Stimulated activated CD8-positive, alpha-beta memory T cell treated with anti-CD3 and anti-CD28 coated beads, Interleukin-7, amount 100 ng/mL, for 4 hours (primary cell): ENCODE measurements around the gene CHST11.

ENCODE experiments used
- DNase-seq, 2 donors: peaks; one replicate each; pipeline ENCODE4 v3.0.0-alpha.2; 2020; ENCODE audit warnings: low read depth in 2 of 2

CHST11 gene

GRCh38 chr12:104456417-104456949 is at the start of gene CHST11:
Gene CHST11, plus strand, starts transcription at chr12:104456948.
- DNase-seq, result peak; percentile 60 to 74

DNA sequence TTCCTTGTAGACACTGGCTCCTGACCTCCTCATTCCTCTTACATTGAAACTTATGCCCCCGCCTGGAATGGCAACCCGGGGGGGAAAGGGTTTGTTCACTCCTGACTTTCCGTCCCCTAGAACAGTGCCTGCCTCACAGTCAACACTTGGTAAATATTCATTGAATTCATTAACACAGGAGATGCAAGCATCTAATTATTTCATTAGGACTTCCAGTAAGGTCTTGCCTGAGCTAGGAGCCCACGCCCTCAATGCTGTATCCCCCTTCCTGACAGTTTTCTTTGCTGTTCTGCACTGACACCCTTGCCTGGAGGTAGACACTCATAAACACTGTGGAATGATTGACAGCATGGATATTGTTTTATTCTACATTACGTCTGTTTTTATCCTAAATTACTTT is 49.3 kb upstream of the CHST11 start:
- DNase-seq, result no peak

DNA sequence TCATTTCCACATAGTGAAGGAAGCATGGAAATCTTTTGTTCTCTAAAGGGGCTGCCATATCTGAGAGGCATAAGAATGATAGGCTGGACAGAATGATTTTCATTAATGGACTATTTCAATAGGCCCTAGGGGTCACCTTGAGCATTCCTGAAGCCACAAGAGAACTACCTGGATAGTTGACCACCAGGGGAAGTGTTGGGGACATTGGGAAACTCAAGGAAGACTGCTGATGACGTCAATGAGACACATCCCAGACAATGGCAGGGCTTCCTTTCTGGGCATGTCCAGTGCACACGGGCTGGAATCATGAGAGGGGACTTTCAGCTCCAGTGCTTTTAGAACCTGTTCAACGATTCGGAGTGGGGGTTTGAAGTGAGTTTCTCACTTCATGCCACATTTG is 48.8 kb upstream of the CHST11 start:
- DNase-seq, result no peak

DNA sequence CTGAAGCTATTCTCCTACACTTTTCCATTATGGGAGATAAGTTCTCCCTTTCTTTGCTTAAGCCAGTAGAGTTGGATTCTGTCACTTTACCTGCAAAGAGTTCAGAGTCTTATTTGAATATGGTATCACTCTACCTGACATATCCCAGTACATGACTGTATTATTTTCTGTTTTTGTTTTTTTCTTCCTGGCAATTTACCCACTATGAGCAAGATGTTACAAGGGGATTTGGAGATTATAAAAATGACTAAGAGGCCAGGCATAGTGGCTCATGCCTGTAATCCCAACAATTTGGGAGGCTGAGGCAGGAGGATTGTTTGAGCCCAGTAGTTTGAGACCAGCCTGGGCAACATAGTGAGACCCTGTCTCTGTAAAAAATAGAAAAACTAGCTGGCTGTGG is 46.4 kb upstream of the CHST11 start:
- DNase-seq, result no peak

DNA sequence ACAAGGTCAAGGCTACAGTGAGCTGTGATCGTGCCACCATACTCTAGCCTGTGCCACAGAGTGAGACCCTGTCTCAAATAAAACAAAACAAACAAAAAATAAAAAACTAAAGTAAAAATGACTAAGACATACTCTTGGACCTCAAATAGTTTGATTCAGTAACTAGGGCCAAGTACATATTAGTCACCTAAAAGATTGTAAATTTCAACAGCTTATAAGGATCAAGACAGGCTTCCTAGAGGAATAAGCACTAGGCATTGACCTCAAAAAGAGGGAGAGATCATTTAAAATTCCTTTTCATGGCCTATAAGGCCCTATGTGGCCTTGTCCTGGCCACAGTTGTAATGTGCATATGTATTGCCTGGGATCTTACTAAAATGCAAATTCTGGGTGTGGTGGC is 46.0 kb upstream of the CHST11 start:
- no peak for DNase-seq

DNA sequence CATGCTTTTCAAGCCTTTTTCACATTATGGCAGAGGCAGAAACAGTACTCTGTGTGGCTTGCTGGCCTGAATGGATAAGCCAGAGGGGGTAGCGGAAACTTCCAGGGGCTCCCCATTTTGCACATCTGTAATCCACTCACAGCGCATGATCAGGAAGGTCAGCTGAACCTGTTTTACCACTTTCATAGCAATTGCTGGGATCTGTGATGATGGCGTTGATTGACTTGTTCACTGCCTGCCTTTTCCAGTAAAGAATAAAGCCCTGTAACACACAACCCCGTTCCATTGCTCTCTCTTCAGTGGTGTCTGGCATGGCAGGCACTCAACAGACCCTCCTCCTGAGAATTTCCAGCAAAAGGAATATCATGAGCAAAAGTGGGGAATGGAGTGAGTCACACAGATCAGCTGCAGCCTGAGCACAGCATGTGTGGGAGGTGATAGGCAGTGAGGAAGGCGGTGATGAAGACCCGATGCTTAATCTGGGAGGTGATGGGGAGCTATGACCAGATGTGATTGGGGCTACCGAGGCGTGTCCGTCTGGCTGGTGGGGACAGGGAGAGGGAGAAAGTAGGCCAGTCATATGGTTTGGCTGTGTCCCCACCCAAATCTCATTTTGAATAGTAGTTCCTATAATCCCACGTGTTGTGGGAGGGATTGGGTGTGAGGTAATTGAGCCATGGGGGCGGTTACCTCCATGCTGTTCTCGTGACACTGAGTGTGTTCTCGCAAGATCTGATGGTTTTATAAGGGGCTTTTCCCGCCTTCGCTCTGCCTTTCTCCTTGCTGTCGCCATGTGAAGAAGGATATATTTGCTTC is 44.7 kb upstream of the CHST11 start:
- no peak for DNase-seq

GRCh38 chr12:104412681-104413080 is 44.1 kb upstream of the CHST11 start:
- DNase-seq, result no peak

DNA sequence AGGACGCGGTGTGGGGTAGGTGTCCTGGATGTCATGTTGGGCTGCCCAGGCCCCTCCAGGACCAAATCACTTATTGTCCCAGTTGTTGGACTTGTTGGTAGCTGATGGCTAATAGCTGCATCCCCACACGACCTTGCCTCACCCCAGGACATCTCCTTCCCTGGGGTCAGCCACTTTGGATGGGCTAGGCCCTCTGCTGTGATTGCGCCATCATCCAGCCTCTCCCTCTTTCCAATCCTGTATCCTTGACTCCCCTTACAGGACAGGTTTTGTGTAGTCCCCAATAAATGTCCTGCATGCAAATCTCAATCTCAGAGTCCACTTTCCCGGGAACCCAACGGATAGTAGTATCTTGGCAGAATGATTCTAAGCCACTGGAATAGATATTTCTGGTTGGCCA is 43.4 kb upstream of the CHST11 start:
- no peak for DNase-seq

GRCh38 chr12:104414581-104415341 is 42.0 kb upstream of the CHST11 start:
- no peak for DNase-seq

DNA sequence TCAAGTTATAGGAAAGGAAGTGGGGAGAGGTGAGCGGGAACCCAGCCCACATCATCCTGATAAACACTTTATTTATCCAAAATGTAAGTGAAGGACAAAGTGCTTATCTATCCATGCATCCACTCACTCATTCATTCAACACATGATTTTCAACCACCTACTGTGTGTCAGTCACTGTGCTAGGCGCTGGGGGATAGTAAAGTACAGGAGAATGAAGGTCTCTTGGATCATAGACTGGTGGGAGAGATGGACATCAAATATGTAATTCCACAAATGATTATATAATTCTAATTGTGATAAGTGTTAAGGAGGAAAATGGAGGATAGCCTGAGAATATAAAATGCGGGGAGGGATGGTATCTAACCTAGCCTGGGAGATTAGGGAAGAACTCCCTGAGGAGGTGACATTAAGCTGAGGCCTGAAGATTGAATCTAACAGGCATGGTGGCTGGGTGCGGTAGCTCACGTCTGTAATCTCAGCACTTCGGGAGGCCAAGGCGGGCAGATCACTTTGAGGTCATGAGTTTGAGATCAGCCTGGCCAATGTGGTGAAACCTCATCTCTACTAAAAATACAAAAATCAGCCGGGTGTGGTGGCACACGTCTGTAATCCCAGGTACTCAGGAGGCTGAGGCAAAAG is 41.3 kb upstream of the CHST11 start:
- DNase-seq, result no peak

DNA sequence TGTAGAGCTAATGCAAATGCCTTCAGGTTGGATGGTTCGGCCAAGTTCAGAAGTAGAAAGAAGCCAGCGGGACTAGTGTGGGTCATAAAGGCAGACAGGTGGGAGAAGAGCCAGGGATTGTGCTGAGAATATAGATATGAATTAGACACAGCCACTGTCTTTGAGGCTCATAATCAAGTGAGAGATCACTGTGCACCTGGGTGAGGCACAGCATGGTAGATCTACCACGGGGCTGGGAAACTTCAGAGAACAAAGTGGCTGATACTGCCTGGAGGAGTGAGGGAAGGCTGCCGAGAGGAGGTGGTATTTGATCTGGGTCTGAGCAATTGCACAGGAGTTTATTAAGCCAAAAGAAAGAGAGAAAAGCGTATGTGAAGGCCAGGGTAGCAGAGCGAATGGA is 40.6 kb upstream of the CHST11 start:
- no peak for DNase-seq

GRCh38 chr12:104416585-104416984 is 40.2 kb upstream of the CHST11 start:
- no peak for DNase-seq

DNA sequence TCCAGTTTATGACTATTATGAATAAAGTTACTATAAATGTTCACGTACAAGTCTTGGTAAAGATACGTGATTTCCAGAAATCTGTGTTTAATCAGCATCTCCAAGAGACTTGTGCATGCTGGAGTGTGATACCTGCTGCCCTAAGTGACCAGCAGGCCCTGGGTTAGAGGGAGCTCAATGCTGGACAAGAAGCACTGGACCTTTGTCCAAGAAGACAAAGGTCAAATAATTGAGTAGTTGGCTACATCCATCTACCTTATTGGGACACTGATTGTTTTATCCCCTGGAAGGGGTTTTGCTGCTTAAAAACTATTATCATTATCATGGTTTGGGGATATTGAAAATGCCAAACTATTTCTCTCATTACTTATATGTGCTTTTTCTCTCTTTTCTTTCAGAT is 37.0 kb upstream of the CHST11 start:
- DNase-seq, result no peak

- no peak for DNase-seq
Observed at GRCh38 chr12:104420868-104421267, 35.9 kb upstream of the CHST11 start.

GRCh38 chr12:104421343-104421742 is 35.4 kb upstream of the CHST11 start:
- DNase-seq, result no peak

- no peak for DNase-seq
Observed at GRCh38 chr12:104422441-104422840, 34.3 kb upstream of the CHST11 start.

- DNase-seq, result no peak
Observed at GRCh38 chr12:104423273-104423672, 33.5 kb upstream of the CHST11 start.

GRCh38 chr12:104423809-104424208 is 32.9 kb upstream of the CHST11 start:
- no peak for DNase-seq

DNA sequence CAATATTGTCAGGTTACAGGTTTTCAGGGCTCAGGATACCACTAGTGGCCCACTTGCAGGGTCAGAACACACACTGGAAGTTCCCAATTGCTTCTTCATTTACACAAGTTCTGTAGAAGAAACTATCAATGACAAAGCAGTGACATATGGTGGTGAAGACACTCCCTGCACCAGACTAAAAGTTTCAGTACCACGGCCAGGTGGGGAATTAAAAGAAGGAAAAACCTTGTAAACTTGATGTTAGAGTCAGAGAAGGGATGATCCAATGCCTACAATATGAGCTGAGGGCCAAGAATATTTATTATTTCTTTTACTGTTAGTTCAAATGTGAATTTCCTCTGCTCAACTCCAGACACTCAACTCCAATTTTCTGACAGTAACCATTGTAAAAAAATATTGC is 31.8 kb upstream of the CHST11 start:
- DNase-seq, result no peak

- DNase-seq, result no peak
Observed at GRCh38 chr12:104425614-104426013, 31.1 kb upstream of the CHST11 start.

DNA sequence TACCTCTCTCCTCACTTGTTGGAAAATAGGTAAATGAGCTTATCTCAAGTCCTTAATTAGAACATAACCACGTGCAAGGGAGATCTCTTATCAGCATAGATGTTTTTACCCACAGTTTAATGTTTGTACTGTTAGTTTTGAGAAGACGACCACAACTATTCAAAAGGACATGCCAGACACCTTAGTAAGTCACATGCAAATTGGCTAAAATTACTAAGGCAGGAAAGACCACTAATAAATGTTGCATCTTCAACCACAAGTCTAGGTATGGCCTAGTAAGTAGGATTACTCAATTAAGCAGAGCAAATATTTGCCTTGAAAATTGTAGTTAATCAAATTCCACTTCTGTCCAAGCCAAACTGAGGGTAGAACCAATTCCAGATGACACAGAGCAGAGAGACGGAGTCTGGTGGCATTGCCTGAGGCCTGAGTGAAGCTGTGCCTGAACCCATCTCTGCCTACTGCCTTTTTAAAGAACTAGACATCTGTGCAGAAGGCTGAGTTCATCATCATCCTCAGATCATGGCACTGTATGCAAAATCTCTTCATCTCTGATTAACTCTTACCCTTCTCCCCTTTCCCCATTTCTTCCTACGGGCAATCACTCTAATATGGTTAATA is 29.7 kb upstream of the CHST11 start:
- no peak for DNase-seq

DNA sequence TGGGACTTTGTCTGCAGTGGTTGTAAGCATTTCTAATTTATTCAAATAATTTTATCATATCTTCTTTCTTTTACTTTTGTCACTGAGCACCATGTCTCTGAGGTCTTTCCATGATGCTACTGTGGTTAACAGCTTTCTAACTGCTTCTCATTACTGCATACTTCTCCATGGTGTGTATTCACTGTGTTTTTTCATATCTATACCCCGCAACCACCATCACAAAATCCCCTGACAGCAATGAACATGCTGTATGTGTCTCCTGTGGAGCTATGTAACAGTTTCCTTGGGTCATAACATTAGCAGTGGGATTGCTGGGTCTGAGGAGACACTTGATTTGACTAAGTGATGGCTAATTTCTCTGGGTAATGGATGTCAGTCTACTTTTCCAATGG is 29.2 kb upstream of the CHST11 start:
- no peak for DNase-seq
